ENCODE measurements around the gene NADSYN1.
"Not testable (repeated sequence)": the region's sequence is repeated elsewhere in the genome, so short reads cannot be mapped to it uniquely, and the experiment has no call there.

The NADSYN1 gene

GRCh38 chr11:71410363-71410966 lies 42.5 kb upstream of the NADSYN1 start:
- no peak for TF ChIP-seq CTCF (IDR thresholded peaks at IDR 0.05; ENCODE audit: insufficient read depth, low read length, poor library complexity, severe bottlenecking)
- DNase-seq (ENCODE audit: extremely low read depth, insufficient read length): no peak

GRCh38 chr11:71414645-71415044 lies 38.4 kb upstream of the NADSYN1 start:
- no peak for DNase-seq (ENCODE audit: extremely low read depth, insufficient read length)
- H3K27me3 ChIP-seq (replicated peaks; ENCODE audit: control insufficient read depth, insufficient read depth, low read length): no peaks in the 10 kb centered on the region; the same call in 1 of the 2 replicates
- TF ChIP-seq CTCF (IDR thresholded peaks at IDR 0.05; ENCODE audit: insufficient read depth, low read length, poor library complexity, severe bottlenecking): no peak
- H3K36me3 ChIP-seq (ENCODE audit: control insufficient read depth, insufficient read depth, low read length): no peaks in the 10 kb centered on the region
- H3K4me3 ChIP-seq (replicated peaks; ENCODE audit: low read depth, low read length): no peak overlapping the region

More at GRCh38 chr11:71410363-71410966, 42.5 kb upstream of the NADSYN1 start:
- Histone ChIP-seq H3K4me3 (replicated peaks; ENCODE audit: low read depth, low read length) (no peak overlapping the region), H3K36me3 (ENCODE audit: control insufficient read depth, insufficient read depth, low read length) (no peaks in the 10 kb centered on the region), H3K27me3 (replicated peaks; ENCODE audit: control insufficient read depth, insufficient read depth, low read length) (no peaks in the 10 kb centered on the region; the same call in 1 of the 2 replicates)

GRCh38 chr11:71418643-71419042 lies 34.4 kb upstream of the NADSYN1 start:
- TF ChIP-seq CTCF (IDR thresholded peaks at IDR 0.05; ENCODE audit: insufficient read depth, low read length, poor library complexity, severe bottlenecking): no peak
- H3K36me3 ChIP-seq (ENCODE audit: control insufficient read depth, insufficient read depth, low read length): no peaks in the 10 kb centered on the region
- no peak overlapping the region for H3K4me3 ChIP-seq (replicated peaks; ENCODE audit: low read depth, low read length)
- H3K27me3 ChIP-seq (replicated peaks; ENCODE audit: control insufficient read depth, insufficient read depth, low read length): no peaks in the 10 kb centered on the region; the same call in 1 of the 2 replicates
- DNase-seq (ENCODE audit: extremely low read depth, insufficient read length): peak; percentile 57

GRCh38 chr11:71420455-71421241 lies 32.4 kb upstream of the NADSYN1 start:
- Histone ChIP-seq H3K27me3 (replicated peaks; ENCODE audit: control insufficient read depth, insufficient read depth, low read length) (no peaks in the 10 kb centered on the region; the same call in 1 of the 2 replicates), H3K36me3 (ENCODE audit: control insufficient read depth, insufficient read depth, low read length) (no peaks in the 10 kb centered on the region)
- TF ChIP-seq CTCF (IDR thresholded peaks at IDR 0.05; ENCODE audit: insufficient read depth, low read length, poor library complexity, severe bottlenecking): peak; percentile 77

GRCh38 chr11:71421392-71421950 lies 31.5 kb upstream of the NADSYN1 start:
- Histone ChIP-seq H3K27me3 (replicated peaks; ENCODE audit: control insufficient read depth, insufficient read depth, low read length) (no peaks in the 10 kb centered on the region; the same call in 1 of the 2 replicates), H3K4me3 (replicated peaks; ENCODE audit: low read depth, low read length) (no peak overlapping the region), H3K36me3 (ENCODE audit: control insufficient read depth, insufficient read depth, low read length) (no peaks in the 10 kb centered on the region)
- DNase-seq (ENCODE audit: extremely low read depth, insufficient read length): no peak
- no peak for TF ChIP-seq CTCF (IDR thresholded peaks at IDR 0.05; ENCODE audit: insufficient read depth, low read length, poor library complexity, severe bottlenecking)

More at GRCh38 chr11:71420455-71421241, 32.4 kb upstream of the NADSYN1 start:
- H3K4me3 ChIP-seq (replicated peaks; ENCODE audit: low read depth, low read length): no peak overlapping the region
- peak; percentile 37 for DNase-seq (ENCODE audit: extremely low read depth, insufficient read length)

- H3K4me3 ChIP-seq (replicated peaks; ENCODE audit: low read depth, low read length); H3K36me3 ChIP-seq (ENCODE audit: control insufficient read depth, insufficient read depth, low read length); H3K27me3 ChIP-seq (replicated peaks; ENCODE audit: control insufficient read depth, insufficient read depth, low read length); DNase-seq (ENCODE audit: extremely low read depth, insufficient read length): not testable (repeated sequence)
These were observed 30.7 kb upstream of the NADSYN1 start for GRCh38 chr11:71422318-71422717.

Data from GM06990 (cell line).